HepG2 (cell line): ENCODE data around the gene SARS2. TPM values are rescaled to one million over a fixed set of nuclear protein-coding genes. Genes with fewer than 3 reads are reported as not detected.

Experiments used
- ATAC-seq: fragments of 200-7000 bp; cut with Tn5 transposase; 3 replicates; pipeline ENCODE4 v1.9.1; 2020; ENCODE audit warnings: mild to moderate bottlenecking, moderate library complexity
- BruUV-seq: library from RNA; stranded (reverse); fragments of 400-500 nt; replicated peaks from 2 replicates; lab custom pipeline; 2021; lab: Mats Ljungman, UMichigan
- CTCF ChIA-PET: fragments of 300-600 bp; formaldehyde crosslinking; extraction: SDS; loops from one replicate; lab custom pipeline; 2021; ENCODE audit warnings: low total read pairs, inconsistent platforms, low intra/inter-chr PET ratio; lab: Yijun Ruan, JAX
- POLR2A ChIA-PET: fragments of 350-600 bp; sonication (Branson Sonifier 250); formaldehyde crosslinking; loops from one replicate; lab custom pipeline; 2020; ENCODE audit warnings: antibody characterized with exemption, inconsistent platforms; lab: Yijun Ruan, JAX
- DNase-seq: peaks from one replicate; pipeline ENCODE4 v3.0.0-alpha.2; 2015; ENCODE audit warnings: low spot score
- FAIRE-seq: peaks from 3 replicates; lab custom pipeline; 2011; peaks lifted over from hg19 to GRCh38; lab: Jason Lieb, UNC
- H2AFZ ChIP-seq: one replicate; pipeline ENCODE4 v1.6.1; 2011; ENCODE audit warnings: low read length, inconsistent platforms
- H3K27ac ChIP-seq: fragments of 300-600 bp; 3 replicates; pipeline ENCODE4 v1.8.0; 2011; ENCODE audit warnings: mixed run types, mild to moderate bottlenecking, mixed read lengths, low read length, inconsistent platforms; ENCODE audit not compliant: insufficient read depth; ENCODE audit errors: extremely low read length
- H3K27me3 ChIP-seq, 2 experiments: fragments of 200-600 bp in 1 of 2; 2 replicates in 1 of 2; 3 replicates in 1 of 2; pipeline versions ENCODE4 v1.6.0 to v1.8.0; 2011; ENCODE audit warnings: low read length in 2 of 2, mild to moderate bottlenecking in 2 of 2, moderate library complexity in 2 of 2, inconsistent platforms in 1 of 2; ENCODE audit not compliant: insufficient read depth in 2 of 2, control insufficient read depth in 1 of 2
- H3K36me3 ChIP-seq, 2 experiments: fragments of 200-600 bp in 1 of 2; replicated peaks in 1 of 2; 2 replicates in 1 of 2; 3 replicates in 1 of 2; pipeline versions ENCODE4 v1.5.1 to v1.8.0; 2011; ENCODE audit warnings: low read length in 2 of 2, inconsistent platforms in 1 of 2; ENCODE audit not compliant: insufficient read depth in 2 of 2, control insufficient read depth in 1 of 2
- H3K4me1 ChIP-seq: 2 replicates; pipeline ENCODE4 v1.5.1; 2012; ENCODE audit warnings: low read length, inconsistent platforms; ENCODE audit not compliant: insufficient read depth
- H3K4me2 ChIP-seq: 2 replicates; pipeline ENCODE4 v1.6.0; 2011; ENCODE audit warnings: low read depth, low read length, inconsistent platforms
- H3K4me3 ChIP-seq, 3 experiments: fragments of 200-600 bp in 1 of 3; sonication (generic), shearing (Covaris generic) in 1 of 3; replicated peaks in 1 of 3; 2 replicates each; pipeline ENCODE4 v1.5.1; 2011 to 2016; ENCODE audit warnings: low read length in 3 of 3, inconsistent platforms in 2 of 3, low read depth in 2 of 3, mild to moderate bottlenecking in 2 of 3, control low read depth in 1 of 3, mixed read lengths in 1 of 3; ENCODE audit not compliant: insufficient read depth in 1 of 3
- H3K79me2 ChIP-seq: one replicate; pipeline ENCODE4 v1.6.1; 2011; ENCODE audit warnings: low read length, inconsistent platforms; ENCODE audit not compliant: insufficient read depth
- H3K9ac ChIP-seq: 2 replicates; pipeline ENCODE4 v1.6.0; 2011; ENCODE audit warnings: mild to moderate bottlenecking, low read depth, low read length, inconsistent platforms; ENCODE audit not compliant: insufficient read depth
- H3K9me3 ChIP-seq: 2 replicates; pipeline ENCODE4 v1.5.1; 2012; ENCODE audit warnings: mild to moderate bottlenecking, low read length
- H4K20me1 ChIP-seq: 2 replicates; pipeline ENCODE4 v1.6.0; 2011; ENCODE audit warnings: inconsistent platforms, mild to moderate bottlenecking, low read length, moderate library complexity; ENCODE audit not compliant: insufficient read depth
- GABPA ChIP-seq, 2 experiments: IDR thresholded peaks; 2 replicates each; pipeline ENCODE4 v1.6.1; 2011 to 2016; ENCODE audit warnings: low read depth in 2 of 2, low read length in 1 of 2, missing biosample characterization in 1 of 2, missing genetic modification characterization in 1 of 2
- MAFK ChIP-seq, 2 experiments: IDR thresholded peaks in 1 of 2; conservative IDR thresholded peaks in 1 of 2; 2 replicates each; pipeline ENCODE4 v1.6.1; 2011; ENCODE audit warnings: improper control_type of control experiment in 2 of 2, low read length in 2 of 2
- PHF21A ChIP-seq: sonication (generic); formaldehyde crosslinking; IDR thresholded peaks from 2 replicates; pipeline ENCODE4 v1.5.0; 2020; ENCODE audit warnings: mild to moderate bottlenecking, missing genetic modification reagents
- U2AF1 ChIP-seq: fragments of 200-400 bp; formaldehyde crosslinking; optimal IDR thresholded peaks from 2 replicates; pipeline ENCODE3; 2017; ENCODE audit warnings: mild to moderate bottlenecking, low read depth, low read length
- ZFX ChIP-seq: sonication (generic); formaldehyde crosslinking; IDR thresholded peaks from 2 replicates; pipeline ENCODE4 v1.4.0; 2020; ENCODE audit warnings: mild to moderate bottlenecking, low read depth, missing genetic modification reagents, moderate library complexity
- ZMYM2 ChIP-seq: sonication (generic); formaldehyde crosslinking; IDR thresholded peaks from 2 replicates; pipeline ENCODE4 v1.8.0; 2022; ENCODE audit warnings: mild to moderate bottlenecking, missing genetic modification reagents
- WGBS: methylation state at CpG from one replicate; pipeline ENCODE4 v1.1.6; 2017; ENCODE audit warnings: low lambda C conversion rate; 5-methylcytosine and 5-hydroxymethylcytosine counted together
- in situ Hi-C: cut with HindIII; loops from 2 replicates; pipeline ENCODE4 v1.10.0; 2017; ENCODE audit warnings: low pct_unique_long_range_greater_than_20kb; ENCODE audit not compliant: extremely low pct_ligation_motif_present
- intact Hi-C: fragments of 100-400 bp; cut with micrococcal nuclease; formaldehyde crosslinking; loops from one replicate; pipeline ENCODE4 v1.10.0; 2022; ENCODE audit not compliant: unreplicated experiment
- polyA plus RNA-seq, 8 experiments: library from polyadenylated mRNA; depleted of rRNA in 3 of 8; stranded (reverse) in 7 of 8; unstranded in 1 of 8; fragments of >200 nt; fragmentation: Illumina TruSeq in 4 of 8; extraction: Trizol in 4 of 8; gene quantifications; 2 replicates each; pipeline versions ENCODE4 v1.2.1 to v1.2.3, GENCODE V29; 2011 to 2016; ENCODE audit warnings: low read depth in 4 of 8, missing spikeins in 1 of 8, mixed read lengths in 1 of 8; ENCODE audit not compliant: insufficient read depth in 1 of 8
- total RNA-seq, 5 experiments: library from RNA; depleted of rRNA; stranded (reverse); fragments of >200 nt; fragmentation: Illumina TruSeq; extraction: Trizol; gene quantifications; 2 replicates each; pipeline ENCODE4 v1.2.3, GENCODE V29; 2016; ENCODE audit warnings: low read depth in 1 of 5
- TF ChIP-seq, protein P1 (sequence below): sonication (generic); formaldehyde crosslinking; conservative IDR thresholded peaks from 2 replicates; pipeline ENCODE4 v1.4.0; 2020; ENCODE audit warnings: missing genetic modification reagents

The SARS2 gene
- total and polyA plus RNA-seq, 2 of the 13 experiments (the other 11 are each of a cell fraction or from before 2014, with no cell fraction given): 40.0 to 48.6 TPM

DNA sequence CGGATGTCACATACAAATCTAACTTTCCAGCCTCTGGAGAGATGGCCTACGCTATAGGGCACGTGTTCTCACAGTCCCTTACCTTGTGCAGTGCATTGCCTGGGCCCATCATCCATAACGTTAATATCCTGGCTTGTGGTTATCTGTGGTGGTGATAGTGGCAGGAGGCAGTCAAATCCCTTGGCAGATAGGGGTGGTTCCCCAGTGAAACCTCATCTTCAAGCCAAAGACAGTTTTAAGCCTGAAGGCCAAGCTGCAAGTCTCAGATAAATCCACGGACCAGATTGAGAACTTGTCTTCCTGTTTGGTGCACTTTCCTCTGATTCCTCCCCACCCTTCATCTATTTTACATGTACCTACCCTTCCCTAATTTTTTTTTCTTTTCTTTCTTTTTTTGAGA lies 49.2 kb upstream of the SARS2 start (continued):
- TF ChIP-seq, protein P1, sequence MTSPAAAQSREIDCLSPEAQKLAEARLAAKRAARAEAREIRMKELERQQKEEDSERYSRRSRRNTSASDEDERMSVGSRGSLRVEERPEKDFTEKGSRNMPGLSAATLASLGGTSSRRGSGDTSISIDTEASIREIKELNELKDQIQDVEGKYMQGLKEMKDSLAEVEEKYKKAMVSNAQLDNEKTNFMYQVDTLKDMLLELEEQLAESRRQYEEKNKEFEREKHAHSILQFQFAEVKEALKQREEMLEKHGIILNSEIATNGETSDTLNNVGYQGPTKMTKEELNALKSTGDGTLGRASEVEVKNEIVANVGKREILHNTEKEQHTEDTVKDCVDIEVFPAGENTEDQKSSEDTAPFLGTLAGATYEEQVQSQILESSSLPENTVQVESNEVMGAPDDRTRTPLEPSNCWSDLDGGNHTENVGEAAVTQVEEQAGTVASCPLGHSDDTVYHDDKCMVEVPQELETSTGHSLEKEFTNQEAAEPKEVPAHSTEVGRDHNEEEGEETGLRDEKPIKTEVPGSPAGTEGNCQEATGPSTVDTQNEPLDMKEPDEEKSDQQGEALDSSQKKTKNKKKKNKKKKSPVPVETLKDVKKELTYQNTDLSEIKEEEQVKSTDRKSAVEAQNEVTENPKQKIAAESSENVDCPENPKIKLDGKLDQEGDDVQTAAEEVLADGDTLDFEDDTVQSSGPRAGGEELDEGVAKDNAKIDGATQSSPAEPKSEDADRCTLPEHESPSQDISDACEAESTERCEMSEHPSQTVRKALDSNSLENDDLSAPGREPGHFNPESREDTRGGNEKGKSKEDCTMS (CRISPR knock-in tag): no peak
- TF ChIP-seq, all 625 proteins: peak for 0

DNA sequence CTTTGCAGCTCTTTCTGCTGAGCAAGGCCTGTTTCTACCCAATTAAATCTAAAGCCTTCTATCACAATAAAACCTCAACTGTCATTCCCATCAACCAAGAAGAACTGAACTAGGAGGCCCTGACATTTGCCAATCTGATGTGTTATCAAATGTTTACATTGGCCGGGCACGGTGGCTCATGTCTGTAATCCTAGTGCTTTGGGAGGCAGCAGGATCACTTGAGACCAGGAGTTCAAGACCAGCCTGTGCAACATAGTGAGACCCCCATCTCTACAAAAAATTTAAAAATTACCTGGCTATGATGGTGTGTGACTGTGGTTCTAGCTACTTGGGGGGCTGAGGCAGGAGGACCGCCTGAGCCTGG lies 47.7 kb upstream of the SARS2 start:
- Histone ChIP-seq H3K27ac (peak overlapping the region; percentile 20), H3K79me2 (peaks cover 21% of the 10 kb centered on the region), H3K9me3 (no peaks in the 10 kb centered on the region), H3K4me3 (no peak overlapping the region), H3K36me3 (no peaks in the 10 kb centered on the region), H3K27me3 (no peaks in the 10 kb centered on the region), H3K9ac (no peak overlapping the region), H2AFZ (no peak overlapping the region), H3K4me2 (peak overlapping the region; percentile 42), H3K4me1 (peaks cover 44% of the 10 kb centered on the region), H4K20me1 (no peaks in the 10 kb centered on the region)
- BruUV-seq: no TSS peak
- POLR2A ChIA-PET: no interaction called here
- in situ Hi-C loops (loop anchor here (5.0 kb wide), 1 partner anchor 59 kb away; no protein-coding TSS in a partner anchor), intact Hi-C loops (loop anchor here (5.0 kb wide), 1 partner anchor 74 kb away; no protein-coding TSS in a partner anchor)
- DNase-seq (no peak), ATAC-seq (no peak), FAIRE-seq (no peak)
- TF ChIP-seq U2AF1 (no peak), ZFX (CRISPR knock-in tag) (0 out of 2 replicates have a peak, but pooled peaks have one; percentile 10), ZMYM2 (peak; percentile 58; the same call in 1 of the 2 replicates), MAFK (conservative IDR thresholded peaks at IDR 0.05 in 1 of 2, IDR thresholded peaks at IDR 0.05 in 1 of 2; ENCODE audit: low read length in 2 of 2) (peak in 1 of 2 experiments; percentile 16; a peak in 1 of 4 replicates), GABPA (IDR thresholded peaks at IDR 0.05; ENCODE audit: low read depth, low read length) (no peak), GABPA (CRISPR knock-in tag; IDR thresholded peaks at IDR 0.05; ENCODE audit: low read depth) (peak; percentile 6; the same call in 1 of the 2 replicates), PHF21A (0 out of 2 replicates have a peak, but pooled peaks have one; percentile 28)
- 30% methylated on average over 3 of the region's 3 CpGs for whole genome bisulfite sequencing
- CTCF ChIA-PET: no interaction called here
